WERI-Rb-1 (cell line): Measurements from ENCODE around the gene CRYGA.

Experiments
- DNase-seq: peaks from one replicate; pipeline ENCODE4 v3.0.0-alpha.2; 2020
- H3K27ac ChIP-seq: fragments of 250-450 bp; sonication (Bioruptor Pico); 2 replicates; pipeline ENCODE4 v1.5.1; 2020; ENCODE audit warnings: mild to moderate bottlenecking, moderate library complexity
- H3K27me3 ChIP-seq: fragments of 250-450 bp; sonication (Bioruptor Pico); 2 replicates; pipeline ENCODE4 v1.5.1; 2021; ENCODE audit warnings: mild to moderate bottlenecking, low read depth, moderate library complexity; ENCODE audit not compliant: insufficient read depth, severe bottlenecking
- H3K36me3 ChIP-seq: fragments of 250-450 bp; sonication (Bioruptor Pico); 2 replicates; pipeline ENCODE4 v1.5.1; 2020; ENCODE audit warnings: mild to moderate bottlenecking, moderate library complexity
- H3K4me3 ChIP-seq: 2 replicates; pipeline ENCODE4 v1.5.1; 2011; ENCODE audit warnings: low read depth, mild to moderate bottlenecking, control low read depth, low read length
- H3K9me3 ChIP-seq: fragments of 250-450 bp; sonication (Bioruptor Pico); 2 replicates; pipeline ENCODE4 v1.5.1; 2021; ENCODE audit warnings: mild to moderate bottlenecking, moderate library complexity; ENCODE audit not compliant: severe bottlenecking
- CTCF ChIP-seq: IDR thresholded peaks from 2 replicates; pipeline ENCODE4 v1.5.1; 2011; ENCODE audit warnings: low read depth, mild to moderate bottlenecking, control low read depth, inconsistent platforms, low read length

CRYGA gene

GRCh38 chr2:208153156-208153555, 10.2 kb downstream of the CRYGA start:
- DNase-seq = no peak
- Histone ChIP-seq H3K27ac (no peak overlapping the region), H3K27me3 (no peaks in the 10 kb centered on the region), H3K4me3 (no peak overlapping the region), H3K9me3 (no peaks in the 10 kb centered on the region), H3K36me3 (no peaks in the 10 kb centered on the region)
- no peak for TF ChIP-seq CTCF

- Histone ChIP-seq H3K9me3 (no peaks in the 10 kb centered on the region), H3K27me3 (no peaks in the 10 kb centered on the region), H3K4me3 (no peak overlapping the region), H3K36me3 (no peaks in the 10 kb centered on the region), H3K27ac (no peak overlapping the region)
- TF ChIP-seq CTCF = no peak
- DNase-seq = no peak
These were observed 12.4 kb downstream of the CRYGA start for GRCh38 chr2:208150956-208151355.

GRCh38 chr2:208150094-208150493, 13.3 kb downstream of the CRYGA start:
- Histone ChIP-seq H3K27me3 (no peaks in the 10 kb centered on the region), H3K27ac (no peak overlapping the region), H3K9me3 (no peaks in the 10 kb centered on the region), H3K36me3 (no peaks in the 10 kb centered on the region), H3K4me3 (no peak overlapping the region)
- no peak for TF ChIP-seq CTCF
- DNase-seq = no peak

- no peak overlapping the region for H3K27ac ChIP-seq
- H3K4me3 ChIP-seq = no peak overlapping the region
- H3K36me3 ChIP-seq = no peaks in the 10 kb centered on the region
- DNase-seq = no peak
- H3K27me3 ChIP-seq = no peaks in the 10 kb centered on the region
- TF ChIP-seq CTCF = peak; percentile 28; the same call in 1 of the 2 replicates
- no peaks in the 10 kb centered on the region for H3K9me3 ChIP-seq
These were observed 14.6 kb downstream of the CRYGA start for GRCh38 chr2:208148803-208149202.

GRCh38 chr2:208147759-208148158, 15.6 kb downstream of the CRYGA start:
- H3K27ac ChIP-seq = no peak overlapping the region
- no peak for DNase-seq
- no peaks in the 10 kb centered on the region for H3K36me3 ChIP-seq
- no peaks in the 10 kb centered on the region for H3K27me3 ChIP-seq
- no peaks in the 10 kb centered on the region for H3K9me3 ChIP-seq
- H3K4me3 ChIP-seq = no peak overlapping the region
- no peak for TF ChIP-seq CTCF

GRCh38 chr2:208147008-208147407, 16.4 kb downstream of the CRYGA start:
- H3K9me3 ChIP-seq = no peaks in the 10 kb centered on the region
- no peak overlapping the region for H3K4me3 ChIP-seq
- TF ChIP-seq CTCF = no peak
- no peak overlapping the region for H3K27ac ChIP-seq
- no peak for DNase-seq
- no peaks in the 10 kb centered on the region for H3K27me3 ChIP-seq
- H3K36me3 ChIP-seq = no peaks in the 10 kb centered on the region
